Activated T-helper 9 cell treated with anti-CD3 and anti-CD28 coated beads, Interleukin-2, amount 50 U/mL, for 16 hours (primary cell): ENCODE measurements around the gene EXOC4.

Source experiments
- DNase-seq: peaks from one replicate; pipeline ENCODE4 v3.0.0-alpha.2; 2020; ENCODE audit warnings: low read depth

EXOC4 gene

GRCh38 chr7:133676805-133677370, 424.0 kb downstream of the EXOC4 start:
- no peak for DNase-seq

GRCh38 chr7:133678137-133678814, 425.4 kb downstream of the EXOC4 start:
- no peak for DNase-seq

GRCh38 chr7:133679977-133680376, 427.1 kb downstream of the EXOC4 start:
- no peak for DNase-seq

- DNase-seq: no peak
Observed at GRCh38 chr7:133681529-133681928, 428.7 kb downstream of the EXOC4 start.

- DNase-seq: no peak
Observed at GRCh38 chr7:133682364-133683181, 429.7 kb downstream of the EXOC4 start.

GRCh38 chr7:133683182-133683454, 430.2 kb downstream of the EXOC4 start:
- no peak for DNase-seq

GRCh38 chr7:133688483-133689239, 435.8 kb downstream of the EXOC4 start:
- DNase-seq: no peak

- no peak for DNase-seq
Observed at GRCh38 chr7:133690740-133691139, 437.9 kb downstream of the EXOC4 start.

GRCh38 chr7:133691727-133692610, 439.1 kb downstream of the EXOC4 start:
- no peak for DNase-seq

- DNase-seq: no peak
Observed at GRCh38 chr7:133693281-133693680, 440.4 kb downstream of the EXOC4 start.

- no peak for DNase-seq
Observed at GRCh38 chr7:133696056-133696455, 443.2 kb downstream of the EXOC4 start.

- no peak for DNase-seq
Observed at GRCh38 chr7:133697585-133697984, 444.7 kb downstream of the EXOC4 start.

- no peak for DNase-seq
Observed at GRCh38 chr7:133698127-133698526, 445.2 kb downstream of the EXOC4 start.

- no peak for DNase-seq
Observed at GRCh38 chr7:133699386-133699785, 446.5 kb downstream of the EXOC4 start.

- DNase-seq: no peak
Observed at GRCh38 chr7:133702078-133702477, 449.2 kb downstream of the EXOC4 start.

- no peak for DNase-seq
Observed at GRCh38 chr7:133702960-133703359, 450.1 kb downstream of the EXOC4 start.

GRCh38 chr7:133703547-133703946, 450.7 kb downstream of the EXOC4 start:
- no peak for DNase-seq

- no peak for DNase-seq
Observed at GRCh38 chr7:133704453-133704852, 451.6 kb downstream of the EXOC4 start.

- no peak for DNase-seq
Observed at GRCh38 chr7:133705596-133705995, 452.7 kb downstream of the EXOC4 start.

GRCh38 chr7:133706016-133706415, 453.1 kb downstream of the EXOC4 start:
- DNase-seq: no peak

- no peak for DNase-seq
Observed at GRCh38 chr7:133709036-133709880, 456.4 kb downstream of the EXOC4 start.
